Activated CD8-positive, alpha-beta memory T cell treated with anti-CD3 and anti-CD28 coated beads for 4 hours (primary cell): Measurements from ENCODE around the gene ESRRG.

Experiments
- DNase-seq, 2 donors: peaks; one replicate each; pipeline ENCODE4 v3.0.0-alpha.2; 2020; ENCODE audit warnings: low read depth in 2 of 2

The ESRRG gene

GRCh38 chr1:216630532-216630931, 92.7 kb downstream of the ESRRG start:
- DNase-seq, result no peak

DNA sequence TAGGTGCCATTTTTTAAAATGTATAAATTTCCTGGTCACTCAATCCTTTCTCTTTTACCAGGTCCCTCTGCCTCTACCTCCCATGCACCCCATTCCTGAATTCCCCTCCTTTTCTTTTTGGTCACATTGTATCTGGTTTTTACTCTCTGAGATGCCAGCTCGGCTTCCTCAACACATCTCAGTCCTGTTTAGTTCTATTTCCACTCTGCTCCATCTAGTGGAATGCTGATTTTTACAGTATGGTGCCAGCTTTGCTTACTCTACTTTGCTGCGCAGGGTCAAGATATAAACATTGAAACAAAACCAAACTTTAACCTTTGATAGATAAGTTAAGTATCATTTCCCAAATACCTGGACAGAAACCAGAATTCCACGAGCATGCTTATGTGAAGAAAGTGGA, 96.0 kb downstream of the ESRRG start:
- no peak for DNase-seq

GRCh38 chr1:216626394-216627067, 96.7 kb downstream of the ESRRG start:
- DNase-seq, result no peak

- no peak for DNase-seq
Measured at GRCh38 chr1:216621536-216621935, 101.7 kb downstream of the ESRRG start.

DNA sequence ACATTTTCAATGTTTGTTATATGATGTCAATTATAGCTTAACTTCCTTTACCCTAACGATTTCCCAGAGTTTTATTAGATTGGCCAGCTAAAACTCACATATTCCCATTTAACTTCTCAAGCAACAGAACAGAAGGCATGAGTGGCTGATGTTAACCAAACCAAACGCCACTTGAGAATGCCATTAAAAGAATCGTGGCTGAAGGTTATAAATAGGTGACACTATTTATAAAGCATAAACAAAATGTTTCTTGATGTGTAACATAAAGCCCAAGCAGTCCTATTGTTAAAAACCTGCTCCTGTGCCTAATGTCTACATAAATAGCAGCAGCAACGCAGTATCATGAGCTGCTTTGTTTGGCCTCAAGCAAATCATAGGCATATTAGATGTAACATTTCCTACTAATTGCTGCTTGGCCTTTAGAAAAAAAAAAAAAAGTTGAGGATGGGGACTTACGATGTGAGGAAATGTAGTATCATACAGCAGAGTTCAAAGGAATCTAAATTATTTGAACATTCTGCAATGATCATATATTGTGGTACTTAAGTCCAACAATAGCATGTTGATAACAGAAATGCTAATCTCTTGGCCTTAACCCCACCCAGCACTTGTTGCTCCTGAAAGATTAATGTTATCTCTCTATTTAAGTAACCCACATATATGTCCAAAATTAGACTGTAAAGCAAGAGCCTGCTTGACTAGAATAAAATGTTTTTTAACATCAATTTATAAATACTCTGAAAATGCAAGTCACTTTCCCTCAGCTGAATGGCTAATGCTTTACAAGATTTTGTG, 106.0 kb downstream of the ESRRG start:
- no peak for DNase-seq

DNA sequence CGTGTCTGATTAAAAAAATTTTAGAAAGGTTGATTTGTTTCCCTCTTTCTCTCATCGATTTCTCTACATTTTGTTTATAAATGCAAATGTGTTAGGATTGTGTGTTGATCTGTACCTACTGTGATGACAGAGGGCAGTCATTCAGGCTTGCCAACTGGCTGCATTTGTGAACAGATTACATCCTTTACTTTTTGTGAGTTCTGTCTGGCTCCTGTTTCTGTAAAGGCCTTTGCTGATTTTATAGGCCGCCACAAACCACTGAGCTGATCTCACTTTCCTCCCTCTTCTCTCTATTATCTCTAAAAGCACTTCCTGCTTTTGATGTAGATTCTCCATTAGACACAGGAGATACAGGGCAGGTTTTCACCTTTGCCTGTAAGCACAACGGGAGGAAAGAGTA, 106.8 kb downstream of the ESRRG start:
- no peak for DNase-seq

DNA sequence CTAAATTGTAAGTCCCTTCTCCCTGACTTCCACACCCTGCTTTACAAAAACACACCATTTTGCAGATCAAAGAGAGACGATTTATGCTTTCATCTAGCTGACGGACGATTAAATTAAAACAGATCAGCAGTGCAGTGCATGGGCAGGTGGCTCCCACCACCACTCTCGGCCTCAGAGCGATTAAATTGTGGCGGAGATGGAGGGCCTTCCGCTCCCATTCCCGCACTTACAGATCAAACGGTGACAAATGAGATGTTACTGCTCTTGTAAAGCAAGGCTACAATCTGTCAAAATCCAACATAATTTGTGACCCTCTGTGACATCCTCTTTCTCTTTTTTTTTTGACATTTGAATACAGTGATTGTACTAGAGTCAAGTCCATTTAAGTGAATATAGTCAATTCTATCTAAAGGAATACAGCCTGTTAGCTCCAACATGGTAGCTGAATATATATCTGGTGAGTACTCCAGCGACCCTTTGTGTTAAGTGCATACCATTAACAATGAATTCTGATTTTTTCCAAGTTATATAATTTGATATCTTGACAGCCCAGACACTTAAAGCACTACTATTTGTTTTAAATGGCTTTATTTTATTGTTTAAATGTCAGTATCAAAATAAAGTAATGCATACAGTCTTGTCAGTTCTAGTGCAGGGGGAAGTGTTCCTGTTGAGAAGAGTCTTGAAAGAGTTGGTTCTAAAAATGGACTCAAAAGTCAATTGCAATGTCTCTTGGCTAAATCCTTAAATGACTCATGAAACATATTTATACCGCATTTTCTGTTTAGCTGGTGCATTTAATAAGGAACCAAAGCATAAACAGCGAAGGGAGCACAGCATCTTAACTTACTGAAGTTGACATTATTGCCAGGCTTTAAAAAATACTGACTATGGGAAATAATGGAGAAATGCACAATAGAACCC, 109.0 kb downstream of the ESRRG start:
- DNase-seq, result no peak

DNA sequence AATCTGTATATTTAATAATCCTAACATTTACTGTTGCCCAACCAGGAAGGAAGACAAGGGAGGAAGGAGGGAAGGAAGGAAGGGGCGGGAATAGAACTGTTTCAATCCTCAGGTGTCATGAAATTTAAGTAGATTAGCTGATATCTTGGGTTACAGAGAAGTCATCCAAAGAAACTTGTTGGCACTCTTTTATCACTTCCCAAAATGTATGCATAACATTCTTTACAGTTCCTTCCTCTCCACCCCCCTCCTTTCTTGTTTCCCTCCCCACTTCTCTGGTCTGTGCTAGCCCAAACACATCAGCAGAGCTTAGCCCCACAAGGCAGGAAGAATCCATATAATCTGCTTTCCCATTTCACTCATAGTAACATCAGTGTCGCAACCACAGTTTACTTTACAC, 110.9 kb downstream of the ESRRG start:
- no peak for DNase-seq

GRCh38 chr1:216607067-216607697, 116.0 kb downstream of the ESRRG start:
- DNase-seq, result no peak

- no peak for DNase-seq
Measured at GRCh38 chr1:216606047-216606637, 117.1 kb downstream of the ESRRG start.

GRCh38 chr1:216604771-216605170, 118.5 kb downstream of the ESRRG start:
- no peak for DNase-seq

GRCh38 chr1:216600730-216601609, 122.3 kb downstream of the ESRRG start:
- DNase-seq, result no peak

DNA sequence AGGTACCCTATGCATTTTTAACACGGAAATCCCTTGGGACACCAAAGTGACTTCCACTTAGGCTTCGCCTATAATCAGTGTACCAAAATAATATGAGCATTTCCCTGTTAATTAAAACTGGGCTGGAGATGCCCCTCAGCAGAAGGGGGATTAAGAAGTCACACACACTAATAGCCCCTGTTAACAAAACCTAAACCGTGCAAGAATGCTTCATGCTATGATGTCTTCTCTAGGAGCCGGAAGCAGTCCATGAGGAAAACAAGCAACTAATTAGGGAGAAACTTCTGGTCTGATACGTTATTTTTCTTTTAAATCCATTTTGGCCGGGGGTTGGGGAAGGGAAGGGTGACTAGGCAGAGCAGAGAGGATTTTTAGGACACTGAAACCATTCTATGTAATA, 123.4 kb downstream of the ESRRG start:
- no peak for DNase-seq

- DNase-seq, result no peak
Measured at GRCh38 chr1:216598448-216598847, 124.8 kb downstream of the ESRRG start.

GRCh38 chr1:216596281-216596862, 126.9 kb downstream of the ESRRG start:
- DNase-seq, result no peak

DNA sequence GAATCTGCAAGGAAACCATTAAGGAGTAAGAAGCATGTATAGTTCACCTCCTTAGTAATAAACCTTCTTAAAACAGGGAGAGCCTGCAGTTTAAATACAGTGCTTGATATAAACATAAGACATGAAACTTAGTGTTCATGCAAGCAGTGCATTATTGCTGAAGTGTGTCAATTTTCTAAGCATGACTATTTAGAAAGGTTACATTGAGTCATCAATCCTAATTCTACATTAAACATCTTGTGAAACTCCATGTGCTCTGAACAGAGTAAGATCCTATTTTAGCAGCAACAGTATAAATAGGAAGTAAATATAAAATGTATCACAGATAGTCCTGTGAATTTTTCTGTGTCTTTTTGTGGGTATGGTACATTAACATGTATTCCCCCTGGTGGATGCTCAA, 135.5 kb downstream of the ESRRG start:
- no peak for DNase-seq

- no peak for DNase-seq
Measured at GRCh38 chr1:216582151-216582550, 141.1 kb downstream of the ESRRG start.

DNA sequence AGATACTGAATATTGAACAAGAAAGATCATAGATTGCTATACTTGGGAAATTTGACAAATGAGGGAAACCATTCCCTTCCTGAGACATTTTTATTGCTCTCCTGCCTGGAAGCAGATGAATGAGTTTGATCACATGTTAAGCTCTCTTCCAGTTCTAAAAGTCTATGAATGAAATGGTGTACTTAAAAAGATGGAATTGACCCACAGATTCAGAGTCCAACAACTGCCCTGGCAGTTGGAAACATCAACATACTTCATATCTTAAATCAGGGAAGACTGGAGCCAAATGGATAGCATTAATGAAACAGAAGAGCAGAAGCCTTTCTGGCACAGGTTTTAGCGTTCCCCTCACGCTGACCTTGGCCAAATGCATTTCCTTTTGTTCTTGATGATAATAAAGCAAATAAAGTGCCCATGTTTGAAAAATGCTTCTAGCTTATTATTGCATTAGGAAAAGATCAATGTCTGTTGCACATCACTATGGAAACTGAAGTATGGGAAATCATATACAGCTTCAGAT, 142.6 kb downstream of the ESRRG start:
- DNase-seq, result no peak

DNA sequence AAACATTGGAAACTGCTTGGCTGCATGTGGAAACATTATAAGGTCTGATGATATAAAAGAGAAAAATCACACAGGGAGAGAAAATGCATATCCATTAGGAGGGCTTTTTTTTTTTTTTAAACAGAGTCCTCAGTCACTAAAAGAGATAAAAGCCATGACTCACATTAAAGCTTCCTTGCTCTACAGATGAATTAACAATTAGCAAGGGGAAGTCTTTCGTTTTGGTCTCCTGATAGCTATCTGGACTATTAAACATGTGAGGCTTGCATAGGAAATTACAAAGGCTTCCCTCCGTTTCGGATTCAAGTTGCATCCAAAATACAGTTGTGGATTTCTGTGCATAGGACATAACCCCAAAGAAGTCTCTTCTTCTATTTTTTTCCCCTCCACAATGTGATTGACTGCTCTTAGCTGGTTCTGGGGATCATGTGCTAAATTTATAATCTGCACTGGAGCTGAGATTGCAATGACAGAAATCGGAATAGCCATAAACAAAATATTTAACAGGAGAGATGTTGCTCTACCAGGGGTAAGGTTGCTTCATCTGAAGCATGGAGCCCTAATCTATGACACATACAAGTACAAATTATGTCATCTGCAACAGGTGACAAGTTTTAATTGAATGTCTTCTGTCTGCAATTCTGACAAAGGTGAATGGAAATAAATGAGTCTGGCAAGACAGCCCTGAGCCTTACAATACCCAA, 146.8 kb downstream of the ESRRG start:
- no peak for DNase-seq
